Measurements from ENCODE around the gene TMEM219.

Gene TMEM219

GRCh38 chr16:29961479-29962343, at the start of gene TMEM219:
Gene TMEM219 (plus strand): TSS chr16:29962079. CDS start chr16:29963144, 1,065 bp downstream.
- TF ChIP-seq CTCF (IDR thresholded peaks at IDR 0.05; ENCODE audit: control insufficient read depth, extremely low read depth, insufficient read depth) = no peak; the same call in 1 of the 2 replicates
- peak; percentile 58 for DNase-seq (ENCODE audit: low read depth)
- peak within 1 kb of the TSS; percentile 66 for H3K4me3 ChIP-seq (ENCODE audit: low read depth, low read length)

- DNase-seq (ENCODE audit: low read depth) = no peak
- no peak for TF ChIP-seq CTCF (IDR thresholded peaks at IDR 0.05; ENCODE audit: control insufficient read depth, extremely low read depth, insufficient read depth)
- no peak overlapping the region for H3K4me3 ChIP-seq (ENCODE audit: low read depth, low read length)
Measured at GRCh38 chr16:29912087-29912486, 49.8 kb upstream of the TMEM219 start.

GRCh38 chr16:29913514-29913913, 48.4 kb upstream of the TMEM219 start:
- TF ChIP-seq CTCF (IDR thresholded peaks at IDR 0.05; ENCODE audit: control insufficient read depth, extremely low read depth, insufficient read depth) = no peak
- no peak for DNase-seq (ENCODE audit: low read depth)
- no peak overlapping the region for H3K4me3 ChIP-seq (ENCODE audit: low read depth, low read length)

- no peak for TF ChIP-seq CTCF (IDR thresholded peaks at IDR 0.05; ENCODE audit: control insufficient read depth, extremely low read depth, insufficient read depth)
- H3K4me3 ChIP-seq (ENCODE audit: low read depth, low read length) = no peak overlapping the region
- DNase-seq (ENCODE audit: low read depth) = no peak
Measured at GRCh38 chr16:29915590-29916247, 46.2 kb upstream of the TMEM219 start.

GRCh38 chr16:29916979-29917378, 44.9 kb upstream of the TMEM219 start:
- no peak overlapping the region for H3K4me3 ChIP-seq (ENCODE audit: low read depth, low read length)
- no peak for DNase-seq (ENCODE audit: low read depth)
- no peak for TF ChIP-seq CTCF (IDR thresholded peaks at IDR 0.05; ENCODE audit: control insufficient read depth, extremely low read depth, insufficient read depth)

- TF ChIP-seq CTCF (IDR thresholded peaks at IDR 0.05; ENCODE audit: control insufficient read depth, extremely low read depth, insufficient read depth) = no peak
- no peak overlapping the region for H3K4me3 ChIP-seq (ENCODE audit: low read depth, low read length)
- DNase-seq (ENCODE audit: low read depth) = no peak
Measured at GRCh38 chr16:29920288-29921033, 41.4 kb upstream of the TMEM219 start.

All from LNCaP clone FGC (cell line).